ENCODE data around the gene RNF223. TPM values are rescaled to one million over a fixed set of nuclear protein-coding genes. Genes with fewer than 3 reads are reported as not detected.

The RNF223 gene
- total and polyA plus RNA-seq, 2 experiments from 2014 or later, result 0.43 to 0.88 TPM

DNA sequence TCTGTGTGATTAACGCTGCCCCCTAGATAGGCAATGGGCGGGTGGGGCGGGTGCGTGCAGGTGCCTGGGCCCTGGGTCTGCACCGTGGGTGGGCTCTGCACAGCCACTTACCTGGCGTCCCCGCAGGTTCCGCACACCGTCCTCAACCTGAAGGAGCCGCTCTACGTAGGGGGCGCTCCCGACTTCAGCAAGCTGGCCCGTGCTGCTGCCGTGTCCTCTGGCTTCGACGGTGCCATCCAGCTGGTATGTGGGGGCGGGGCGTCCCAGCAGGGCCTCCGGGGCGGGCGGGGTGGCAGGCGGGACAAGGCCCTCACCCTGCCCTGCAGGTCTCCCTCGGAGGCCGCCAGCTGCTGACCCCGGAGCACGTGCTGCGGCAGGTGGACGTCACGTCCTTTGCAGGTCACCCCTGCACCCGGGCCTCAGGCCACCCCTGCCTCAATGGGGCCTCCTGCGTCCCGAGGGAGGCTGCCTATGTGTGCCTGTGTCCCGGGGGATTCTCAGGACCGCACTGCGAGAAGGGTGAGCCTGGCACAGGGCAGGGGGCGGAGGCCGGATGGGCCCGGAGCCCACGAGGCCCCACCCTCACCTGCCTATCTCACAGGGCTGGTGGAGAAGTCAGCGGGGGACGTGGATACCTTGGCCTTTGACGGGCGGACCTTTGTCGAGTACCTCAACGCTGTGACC lies 22.8 kb downstream of the RNF223 start:
- H3K79me2 ChIP-seq, result no peaks in the 10 kb centered on the region
- no peaks in the 10 kb centered on the region for H3K9me2 ChIP-seq (replicated peaks; ENCODE audit: insufficient read depth)
- no peak overlapping the region for H3K4me3 ChIP-seq
- no peak overlapping the region for H3K4me2 ChIP-seq
- no peaks in the 10 kb centered on the region for H3K27me3 ChIP-seq
- no peak overlapping the region for H3K27ac ChIP-seq
- no peaks in the 10 kb centered on the region for H3K36me3 ChIP-seq (replicated peaks; ENCODE audit: insufficient read depth, low read depth)
- no peak for DNase-seq (ENCODE audit: low spot score)
- H2AFZ ChIP-seq, result no peak overlapping the region
- no peaks in the 10 kb centered on the region for H4K20me1 ChIP-seq (ENCODE audit: insufficient read depth, poor library complexity, severe bottlenecking)
- TF ChIP-seq EZH2 (IDR thresholded peaks at IDR 0.05; ENCODE audit: borderline replicate concordance) (no peak), EZH2phosphoT487 (IDR thresholded peaks at IDR 0.05; ENCODE audit: low read depth, severe bottlenecking, unreplicated experiment) (no peak)
- TF ChIP-seq, protein P1, sequence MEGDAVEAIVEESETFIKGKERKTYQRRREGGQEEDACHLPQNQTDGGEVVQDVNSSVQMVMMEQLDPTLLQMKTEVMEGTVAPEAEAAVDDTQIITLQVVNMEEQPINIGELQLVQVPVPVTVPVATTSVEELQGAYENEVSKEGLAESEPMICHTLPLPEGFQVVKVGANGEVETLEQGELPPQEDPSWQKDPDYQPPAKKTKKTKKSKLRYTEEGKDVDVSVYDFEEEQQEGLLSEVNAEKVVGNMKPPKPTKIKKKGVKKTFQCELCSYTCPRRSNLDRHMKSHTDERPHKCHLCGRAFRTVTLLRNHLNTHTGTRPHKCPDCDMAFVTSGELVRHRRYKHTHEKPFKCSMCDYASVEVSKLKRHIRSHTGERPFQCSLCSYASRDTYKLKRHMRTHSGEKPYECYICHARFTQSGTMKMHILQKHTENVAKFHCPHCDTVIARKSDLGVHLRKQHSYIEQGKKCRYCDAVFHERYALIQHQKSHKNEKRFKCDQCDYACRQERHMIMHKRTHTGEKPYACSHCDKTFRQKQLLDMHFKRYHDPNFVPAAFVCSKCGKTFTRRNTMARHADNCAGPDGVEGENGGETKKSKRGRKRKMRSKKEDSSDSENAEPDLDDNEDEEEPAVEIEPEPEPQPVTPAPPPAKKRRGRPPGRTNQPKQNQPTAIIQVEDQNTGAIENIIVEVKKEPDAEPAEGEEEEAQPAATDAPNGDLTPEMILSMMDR (IDR thresholded peaks at IDR 0.05; ENCODE audit: poor library complexity), result no peak
- H3K4me1 ChIP-seq (ENCODE audit: insufficient read depth), result no peaks in the 10 kb centered on the region
- H3K9me3 ChIP-seq (ENCODE audit: low read depth), result no peaks in the 10 kb centered on the region
- 95% methylated on average over 22 of the region's 46 CpGs for WGBS (ENCODE audit: low lambda C conversion rate, missing lambda C conversion rate)

DNA sequence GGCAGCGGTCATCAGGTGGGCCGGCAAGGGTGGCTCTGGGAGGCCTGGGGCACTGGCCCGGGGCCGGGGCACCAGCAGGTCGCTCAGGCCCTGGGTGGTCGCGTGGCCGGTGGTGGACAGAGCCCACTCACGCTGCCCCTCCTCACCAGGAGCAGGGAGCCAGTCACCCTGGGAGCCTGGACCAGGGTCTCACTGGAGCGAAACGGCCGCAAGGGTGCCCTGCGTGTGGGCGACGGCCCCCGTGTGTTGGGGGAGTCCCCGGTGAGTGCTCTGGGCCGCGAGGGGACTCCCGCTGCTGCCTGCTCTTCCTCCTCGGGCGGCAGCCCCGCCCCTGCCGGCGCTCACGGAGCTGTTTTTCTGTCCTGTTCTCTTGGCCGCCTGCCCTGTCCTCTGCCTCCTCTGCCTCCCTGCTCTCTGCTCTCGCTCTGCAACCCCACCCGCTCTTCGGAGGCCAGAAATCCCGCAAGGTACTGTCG lies 23.5 kb downstream of the RNF223 start:
- no peak overlapping the region for H3K4me2 ChIP-seq
- no peaks in the 10 kb centered on the region for H3K4me1 ChIP-seq (ENCODE audit: insufficient read depth)
- H3K27me3 ChIP-seq, result no peaks in the 10 kb centered on the region
- H3K9me2 ChIP-seq (replicated peaks; ENCODE audit: insufficient read depth), result no peaks in the 10 kb centered on the region
- DNase-seq (ENCODE audit: low spot score), result no peak
- TF ChIP-seq, protein P1 (IDR thresholded peaks at IDR 0.05; ENCODE audit: poor library complexity), result no peak
- TF ChIP-seq EZH2 (IDR thresholded peaks at IDR 0.05; ENCODE audit: borderline replicate concordance) (no peak), EZH2phosphoT487 (IDR thresholded peaks at IDR 0.05; ENCODE audit: low read depth, severe bottlenecking, unreplicated experiment) (no peak)
- H3K4me3 ChIP-seq, result no peak overlapping the region
- 98% methylated on average over 25 of the region's 32 CpGs for WGBS (ENCODE audit: low lambda C conversion rate, missing lambda C conversion rate)
- no peak overlapping the region for H3K27ac ChIP-seq
- H4K20me1 ChIP-seq (ENCODE audit: insufficient read depth, poor library complexity, severe bottlenecking), result no peaks in the 10 kb centered on the region
- no peaks in the 10 kb centered on the region for H3K9me3 ChIP-seq (ENCODE audit: low read depth)
- H3K36me3 ChIP-seq (replicated peaks; ENCODE audit: insufficient read depth, low read depth), result no peaks in the 10 kb centered on the region
- no peaks in the 10 kb centered on the region for H3K79me2 ChIP-seq
- no peak overlapping the region for H2AFZ ChIP-seq

DNA sequence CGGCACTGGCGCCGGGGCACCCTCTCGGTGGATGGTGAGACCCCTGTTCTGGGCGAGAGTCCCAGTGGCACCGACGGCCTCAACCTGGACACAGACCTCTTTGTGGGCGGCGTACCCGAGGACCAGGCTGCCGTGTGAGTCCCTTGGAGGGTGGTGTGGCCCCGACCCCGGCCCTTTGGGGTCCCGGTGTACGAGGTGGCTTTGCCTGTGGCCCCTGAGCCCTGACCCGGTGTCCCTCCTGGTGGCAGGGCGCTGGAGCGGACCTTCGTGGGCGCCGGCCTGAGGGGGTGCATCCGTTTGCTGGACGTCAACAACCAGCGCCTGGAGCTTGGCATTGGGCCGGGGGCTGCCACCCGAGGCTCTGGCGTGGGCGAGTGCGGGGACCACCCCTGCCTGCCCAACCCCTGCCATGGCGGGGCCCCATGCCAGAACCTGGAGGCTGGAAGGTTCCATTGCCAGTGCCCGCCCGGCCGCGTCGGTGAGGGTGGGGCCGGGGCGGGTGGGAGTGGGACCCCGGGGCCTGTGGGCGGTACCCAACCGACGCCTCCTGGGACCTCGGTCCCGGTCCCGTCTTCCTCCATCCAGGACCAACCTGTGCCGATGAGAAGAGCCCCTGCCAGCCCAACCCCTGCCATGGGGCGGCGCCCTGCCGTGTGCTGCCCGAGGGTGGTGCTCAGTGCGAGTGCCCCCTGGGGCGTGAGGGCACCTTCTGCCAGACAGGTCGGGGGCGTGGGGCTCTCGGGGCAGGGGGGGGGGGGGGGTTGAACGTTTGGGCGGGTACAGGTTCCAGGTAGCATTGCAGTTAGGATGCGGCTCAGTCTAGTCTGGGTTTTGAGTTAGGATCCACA lies 24.6 kb downstream of the RNF223 start:
- Histone ChIP-seq H3K36me3 (replicated peaks; ENCODE audit: insufficient read depth, low read depth) (no peaks in the 10 kb centered on the region), H3K9me3 (ENCODE audit: low read depth) (no peaks in the 10 kb centered on the region), H3K9me2 (replicated peaks; ENCODE audit: insufficient read depth) (no peaks in the 10 kb centered on the region), H3K27ac (no peak overlapping the region), H2AFZ (no peak overlapping the region), H3K79me2 (no peaks in the 10 kb centered on the region), H3K4me2 (no peak overlapping the region), H3K4me1 (ENCODE audit: insufficient read depth) (no peaks in the 10 kb centered on the region), H3K4me3 (no peak overlapping the region), H4K20me1 (ENCODE audit: insufficient read depth, poor library complexity, severe bottlenecking) (no peaks in the 10 kb centered on the region), H3K27me3 (no peaks in the 10 kb centered on the region)
- WGBS (ENCODE audit: low lambda C conversion rate, missing lambda C conversion rate), result 97% methylated on average over 52 of the region's 57 CpGs
- no peak for DNase-seq (ENCODE audit: low spot score)
- TF ChIP-seq EZH2 (IDR thresholded peaks at IDR 0.05; ENCODE audit: borderline replicate concordance) (no peak), EZH2phosphoT487 (IDR thresholded peaks at IDR 0.05; ENCODE audit: low read depth, severe bottlenecking, unreplicated experiment) (no peak)
- TF ChIP-seq, protein P1 (IDR thresholded peaks at IDR 0.05; ENCODE audit: poor library complexity), result no peak
